Central memory CD4-positive, alpha-beta T cell (primary cell): Measurements from ENCODE around the gene DDX10.
A peak's percentile ranks its signal among the peaks of the same experiment; 100 is the strongest.
"Not testable (repeated sequence)": the region's sequence is repeated elsewhere in the genome, so short reads cannot be mapped to it uniquely, and the experiment has no call there.

Experiments used
- DNase-seq: peaks from one replicate; pipeline ENCODE4 v3.0.0; 2022
- total RNA-seq, 3 experiments: gene quantifications; one replicate each; lab custom pipeline; 2026; lab: John Stamatoyannopoulos, UW

Gene DDX10
- total RNA-seq = 40.4 to 137 (median 49.2) reads per million in 3 experiments

DNA sequence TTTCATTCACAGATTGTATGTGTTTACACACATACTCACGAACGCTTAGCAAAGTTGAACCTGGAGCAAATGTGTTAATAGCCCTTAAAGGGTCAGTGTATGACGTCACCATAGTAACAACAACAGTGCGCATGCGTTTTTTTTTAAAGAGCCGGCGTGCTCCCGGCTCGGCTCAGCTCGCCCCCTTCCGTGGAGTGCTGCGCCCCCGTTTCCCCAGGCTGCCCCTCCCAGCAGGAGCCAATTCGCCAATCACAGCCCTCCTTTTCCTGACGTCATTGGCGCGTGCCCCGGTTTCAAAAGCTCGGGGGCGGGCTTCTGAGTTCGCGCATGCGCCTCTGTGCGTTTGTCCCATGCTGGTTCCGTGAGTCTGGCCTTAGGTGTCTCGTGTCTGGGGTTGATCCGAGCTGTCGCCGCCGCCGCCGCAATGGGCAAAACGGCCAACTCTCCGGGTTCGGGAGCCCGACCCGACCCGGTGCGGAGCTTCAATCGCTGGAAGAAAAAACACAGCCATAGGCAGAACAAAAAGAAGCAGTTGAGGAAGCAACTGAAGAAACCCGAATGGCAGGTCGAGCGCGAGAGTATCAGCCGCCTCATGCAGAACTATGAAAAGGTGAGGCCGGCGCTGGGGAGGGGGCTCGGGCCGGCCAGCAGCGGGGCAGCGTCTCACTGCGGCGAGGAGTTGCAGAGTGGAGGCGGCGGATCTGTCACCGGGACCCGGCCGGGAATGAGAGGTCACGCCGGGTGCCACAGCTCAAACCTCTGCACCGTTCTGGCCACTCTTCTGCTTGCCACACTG is at the start of gene DDX10:
Gene DDX10 (plus strand): TSS at position 340 of the 796 bp plus-strand sequence. CDS start 85 bp downstream, at position 425.
- peak; percentile 99 for DNase-seq

DNA sequence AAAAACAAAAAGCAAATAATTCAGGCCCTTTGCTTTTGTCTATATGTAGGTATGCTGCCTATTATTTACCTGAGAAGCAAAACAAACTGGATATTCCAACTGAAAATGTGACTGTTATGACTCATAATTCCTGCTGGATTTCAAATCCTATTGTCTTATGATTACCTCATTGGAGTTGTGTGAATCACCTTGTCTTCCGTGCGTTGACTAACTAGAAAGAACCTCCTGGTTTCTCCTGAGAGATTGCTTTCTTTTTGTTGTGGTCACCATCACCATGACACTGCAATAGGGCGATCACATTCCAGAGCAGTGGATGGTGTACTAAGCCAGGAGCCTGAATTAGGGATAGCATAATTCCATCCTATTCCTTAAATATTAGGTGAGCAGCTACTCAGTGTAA is 48.3 kb upstream of the DDX10 start:
- no peak for DNase-seq

DNA sequence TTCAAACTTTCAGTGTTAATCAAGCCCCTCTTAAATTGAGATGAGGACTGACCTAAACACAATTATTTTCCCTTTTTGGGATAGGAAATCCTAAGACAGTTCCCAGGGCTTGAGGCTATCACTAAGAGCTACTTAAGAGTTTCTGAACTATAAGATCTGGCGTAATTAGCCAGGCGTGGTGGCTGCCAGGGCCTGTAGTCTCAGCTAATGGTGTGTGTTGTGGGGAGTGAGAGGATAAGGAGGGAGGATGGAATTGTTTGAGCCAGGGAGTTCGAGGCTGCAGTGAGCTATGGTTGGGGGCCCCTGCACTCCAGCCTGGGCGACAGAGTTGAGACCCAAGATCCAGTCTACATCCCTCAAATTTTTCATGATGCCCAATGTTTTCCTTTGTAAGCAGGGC is 47.8 kb upstream of the DDX10 start:
- DNase-seq = no peak

DNA sequence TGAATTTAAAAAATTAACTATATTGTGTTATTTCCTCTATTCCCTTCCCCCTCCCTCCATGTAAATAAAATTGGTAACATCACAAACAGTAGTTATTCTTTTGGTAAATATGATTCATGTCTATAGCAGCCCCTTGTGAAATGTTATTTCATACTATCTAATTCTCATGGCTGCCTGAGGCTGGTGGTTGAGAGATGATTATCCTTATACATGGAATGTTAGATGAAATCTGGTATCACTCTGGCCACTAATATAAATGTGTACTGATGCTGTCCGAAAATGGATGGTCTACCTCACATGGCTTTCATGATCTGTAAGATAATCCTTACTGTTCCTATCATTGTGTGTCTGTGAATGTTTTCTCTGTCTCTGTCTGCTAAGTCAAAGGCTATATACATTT is 46.3 kb upstream of the DDX10 start:
- no peak for DNase-seq

DNA sequence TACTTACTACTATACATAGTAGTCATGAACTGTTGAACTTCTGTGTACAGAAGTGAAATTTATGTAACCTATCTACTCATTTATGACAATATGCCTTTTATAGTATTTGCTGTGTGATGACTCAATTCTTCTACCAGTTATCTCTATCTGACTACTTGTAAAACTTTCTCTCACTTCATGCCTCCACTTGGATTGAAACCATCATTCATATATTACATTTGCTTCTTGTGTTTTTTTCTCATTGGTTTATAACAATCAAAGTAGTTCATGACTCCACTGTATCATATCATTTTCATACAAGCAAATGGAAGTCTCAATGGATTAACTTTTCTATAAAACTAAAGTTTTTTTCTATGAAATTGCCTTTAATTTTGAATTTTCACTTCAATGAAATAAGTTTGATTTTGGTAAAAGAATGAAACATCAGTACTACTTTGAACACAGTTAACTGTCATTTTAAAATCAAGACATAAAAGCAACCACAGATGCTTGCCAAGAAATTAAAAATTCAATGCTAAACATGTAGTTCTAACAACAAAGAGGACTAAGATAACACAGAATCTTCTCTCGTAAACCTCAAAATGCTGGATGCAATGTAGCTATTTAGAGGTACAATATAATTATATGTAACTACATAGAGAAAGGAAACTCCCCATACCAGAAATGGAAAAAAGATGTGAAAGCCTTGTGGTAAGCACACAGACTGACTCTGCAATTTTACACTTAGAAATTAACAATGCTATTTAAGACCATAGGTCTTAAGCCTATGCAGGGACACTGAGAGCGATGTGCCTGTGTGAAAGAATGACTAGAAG is 43.7 kb upstream of the DDX10 start:
- DNase-seq = no peak

DNA sequence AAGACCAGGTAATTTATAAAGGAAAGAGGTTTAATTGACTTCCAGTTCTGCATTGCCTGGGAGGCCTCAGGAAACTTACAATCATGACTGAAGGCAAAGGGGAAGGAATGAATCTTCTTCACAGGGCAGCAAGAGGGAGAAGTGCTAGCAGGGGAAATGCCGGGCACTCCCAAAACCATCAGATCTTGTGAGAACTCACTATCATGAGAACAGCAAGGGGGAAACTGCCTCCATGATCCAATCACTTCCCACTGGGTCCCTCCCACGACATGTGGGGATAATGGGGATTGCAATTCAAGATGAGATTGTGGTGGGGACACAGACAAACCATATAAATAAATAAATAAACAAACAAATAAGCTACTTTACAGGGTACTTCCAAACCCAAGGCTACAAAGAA is 42.5 kb upstream of the DDX10 start:
- no peak for DNase-seq

DNA sequence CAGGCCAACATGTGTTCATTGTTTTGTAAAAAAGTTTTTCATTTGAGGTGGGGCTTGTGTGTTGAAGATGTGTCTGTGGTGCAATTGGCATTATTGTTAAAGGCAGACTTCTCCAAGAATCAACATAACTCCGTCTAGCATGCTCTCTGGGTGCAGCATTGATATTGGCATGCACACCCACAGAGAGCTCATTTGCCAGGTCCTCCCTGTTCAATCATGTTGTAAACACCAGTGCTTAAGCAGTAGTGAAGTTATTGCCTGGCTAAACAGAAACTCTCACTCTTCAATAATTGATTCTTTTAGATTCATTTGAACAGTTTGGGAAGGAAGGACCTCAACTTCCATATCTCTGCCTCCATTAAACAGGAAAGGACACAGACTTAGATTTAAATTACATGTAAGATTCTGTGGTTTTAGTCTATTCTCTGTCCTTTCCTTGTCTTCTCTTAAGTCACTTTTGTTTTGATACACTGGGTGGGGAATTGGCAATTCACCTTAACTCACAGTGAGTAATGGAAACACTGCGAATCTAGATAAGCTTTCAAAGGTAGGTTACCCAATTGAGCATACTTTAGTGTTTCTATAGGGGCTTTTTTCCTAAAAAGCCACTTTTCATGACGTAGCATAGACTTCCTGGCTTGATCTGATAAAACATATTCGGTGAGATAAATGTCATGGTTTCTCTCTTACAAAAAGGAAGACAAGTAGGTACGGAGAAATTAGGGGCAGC is 40.5 kb upstream of the DDX10 start:
- DNase-seq = peak; percentile 3

DNA sequence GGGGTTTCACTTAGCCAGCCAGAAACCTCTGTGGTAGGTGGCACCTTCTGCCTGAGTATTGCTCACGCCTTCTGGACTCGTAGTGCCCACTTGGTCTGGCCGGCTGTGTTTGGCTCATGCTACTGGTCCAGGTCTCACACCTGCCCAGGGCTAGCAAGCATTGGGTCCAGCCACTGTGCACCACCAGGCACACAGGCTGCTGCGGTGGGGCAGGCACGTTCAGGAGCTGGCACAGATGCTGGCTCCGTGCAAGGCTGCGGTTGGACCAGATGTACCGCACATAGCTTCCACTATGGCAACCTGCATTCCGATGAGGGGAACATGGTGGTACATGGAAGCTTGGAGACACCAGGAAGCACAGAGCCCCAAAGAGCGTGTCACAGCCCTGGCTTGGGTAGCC is 36.5 kb upstream of the DDX10 start:
- DNase-seq = no peak

DNA sequence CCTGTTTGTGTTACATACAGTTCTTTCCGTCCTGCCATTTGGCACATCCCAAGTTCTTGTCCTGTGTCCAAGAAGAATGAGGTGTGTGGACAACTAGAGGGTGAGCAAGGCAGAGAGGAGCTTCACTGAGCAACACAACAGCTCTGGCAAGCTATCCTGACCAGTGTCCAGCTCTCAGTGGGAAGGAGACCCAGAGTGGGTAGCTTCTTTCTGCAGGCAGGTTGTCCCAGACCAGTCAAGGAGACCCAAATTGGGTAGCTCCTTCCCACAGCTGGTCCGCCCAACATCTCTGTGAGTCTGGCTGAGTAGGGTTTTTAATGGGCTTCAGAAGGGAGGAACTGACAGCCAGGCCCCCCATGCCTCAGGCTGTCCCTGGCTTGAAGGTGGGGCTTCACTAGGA is 36.1 kb upstream of the DDX10 start:
- no peak for DNase-seq

DNA sequence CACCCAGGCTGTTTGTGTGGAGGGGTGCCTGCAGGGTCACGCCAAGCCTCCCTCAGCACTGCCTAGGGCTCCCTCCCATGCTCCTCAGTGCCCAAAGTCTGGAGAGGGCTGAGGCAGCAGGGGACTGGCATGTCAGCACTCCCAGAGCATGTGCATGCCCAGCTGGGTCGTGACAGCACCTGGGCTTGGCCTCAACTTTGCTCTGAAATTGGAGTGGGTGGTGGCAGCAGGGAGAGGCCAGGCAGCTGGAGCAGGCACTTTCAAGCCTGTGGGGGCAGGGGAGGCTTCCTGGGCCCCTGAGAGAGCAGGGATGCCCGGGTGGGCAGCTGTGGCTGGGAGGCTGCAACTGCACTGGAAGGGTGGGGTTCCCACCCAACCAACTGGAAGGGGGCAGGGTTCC is 35.6 kb upstream of the DDX10 start:
- no peak for DNase-seq

DNA sequence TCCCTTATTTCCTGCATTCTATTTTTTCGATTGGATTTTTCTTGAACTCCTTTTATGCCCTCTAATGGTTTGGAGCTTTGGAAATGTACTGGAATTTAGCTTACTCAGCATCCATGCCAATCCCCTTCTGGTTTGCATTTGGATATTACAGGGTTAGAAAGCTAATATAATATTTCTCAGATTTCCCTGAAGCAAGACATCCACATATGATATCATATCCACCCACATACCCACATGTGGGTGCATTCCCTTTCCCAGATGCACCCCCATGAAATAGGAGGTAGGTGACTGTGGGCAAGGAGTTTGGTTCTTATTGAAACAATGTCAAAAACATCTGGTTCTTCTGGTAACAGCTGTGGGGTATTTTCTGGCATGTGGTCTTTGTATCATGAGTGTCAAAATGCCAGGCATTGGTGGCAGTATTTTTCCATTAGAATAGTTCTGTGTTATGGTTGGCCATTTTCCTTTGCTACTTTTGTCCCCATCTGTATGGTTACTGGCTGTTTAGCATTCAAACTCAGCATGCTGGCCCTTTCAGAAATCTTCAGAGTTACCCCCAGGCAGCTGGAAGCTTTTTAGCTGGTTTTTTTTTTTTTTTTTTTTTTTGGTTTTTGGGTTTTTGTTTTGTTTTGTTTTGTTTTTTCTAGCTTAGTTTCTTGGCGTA is 32.7 kb upstream of the DDX10 start:
- no peak for DNase-seq

DNA sequence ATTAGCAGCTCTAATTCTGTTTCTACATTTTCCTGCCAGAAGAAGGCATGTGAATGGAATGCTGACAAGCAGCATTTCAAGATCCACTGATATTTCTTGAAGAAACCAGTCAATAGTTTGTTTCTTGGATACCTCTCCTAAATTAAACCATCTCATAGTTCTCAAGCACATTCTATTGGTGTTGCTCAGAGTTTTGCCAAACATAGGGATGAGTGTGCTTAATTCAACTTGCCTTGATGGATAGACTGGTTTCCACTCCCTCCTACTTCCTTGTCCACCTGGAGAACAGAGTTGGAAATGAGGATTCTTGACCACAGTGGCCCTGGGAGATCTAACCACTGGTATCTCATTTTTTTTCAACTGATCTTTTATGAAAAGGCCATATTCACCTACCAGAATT is 29.8 kb upstream of the DDX10 start:
- no peak for DNase-seq

DNA sequence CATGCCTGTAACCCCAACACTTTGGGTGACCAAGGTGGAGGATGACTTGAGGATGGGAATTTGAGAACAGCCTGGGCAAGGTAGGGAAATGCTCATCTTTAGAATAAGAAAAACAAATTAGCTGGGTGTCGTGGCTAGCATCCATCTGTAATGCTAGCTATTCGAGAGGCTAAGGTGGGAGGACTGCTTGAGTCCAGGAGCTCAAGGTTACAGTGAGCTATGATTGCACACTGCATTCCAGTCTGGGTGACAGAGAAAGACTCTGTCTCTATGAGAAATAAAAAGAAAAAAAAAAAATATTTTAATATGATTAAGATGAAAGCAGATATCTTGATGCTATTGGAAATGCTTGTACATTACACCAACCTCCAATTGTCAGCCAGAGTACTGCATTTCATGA is 28.6 kb upstream of the DDX10 start:
- no peak for DNase-seq

DNA sequence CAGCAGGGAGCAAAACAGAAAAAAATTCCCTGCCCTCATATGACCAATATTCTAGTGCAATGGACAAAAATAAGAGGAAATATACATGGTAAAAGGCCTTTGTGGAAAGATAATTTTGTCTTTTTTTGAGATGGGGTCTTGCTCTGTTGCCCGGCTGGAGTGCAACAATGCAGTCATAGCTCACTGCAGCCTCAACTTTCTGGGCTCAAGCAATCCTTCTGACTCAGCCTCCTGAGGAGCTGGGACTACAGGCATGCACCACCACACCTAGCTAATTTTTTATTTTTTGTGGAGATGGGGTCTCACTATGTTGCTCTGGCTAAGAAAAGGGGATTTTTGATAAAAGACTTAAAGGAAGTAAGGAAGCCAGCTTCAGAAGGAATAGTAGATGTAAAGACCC is 25.7 kb upstream of the DDX10 start:
- no peak for DNase-seq

DNA sequence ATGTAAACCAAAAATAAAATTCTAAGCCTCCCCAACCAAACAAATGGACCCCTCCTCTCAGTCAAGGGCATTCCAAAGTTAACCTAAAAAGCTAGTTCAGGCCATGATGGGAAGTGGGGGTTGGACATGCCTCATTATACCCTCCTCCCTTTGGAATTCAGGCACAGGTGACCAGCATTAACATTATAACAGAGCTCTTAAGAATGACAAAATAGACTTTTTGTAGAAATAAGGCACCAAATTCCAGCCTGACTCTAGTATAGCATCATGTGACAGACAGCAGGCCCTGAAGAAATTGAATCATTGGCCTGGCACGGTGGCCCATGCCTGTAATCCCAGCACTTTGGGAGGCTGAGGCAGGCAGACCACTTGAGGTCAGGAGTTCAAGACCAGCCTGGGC is 23.1 kb upstream of the DDX10 start:
- not testable (repeated sequence) for DNase-seq

DNA sequence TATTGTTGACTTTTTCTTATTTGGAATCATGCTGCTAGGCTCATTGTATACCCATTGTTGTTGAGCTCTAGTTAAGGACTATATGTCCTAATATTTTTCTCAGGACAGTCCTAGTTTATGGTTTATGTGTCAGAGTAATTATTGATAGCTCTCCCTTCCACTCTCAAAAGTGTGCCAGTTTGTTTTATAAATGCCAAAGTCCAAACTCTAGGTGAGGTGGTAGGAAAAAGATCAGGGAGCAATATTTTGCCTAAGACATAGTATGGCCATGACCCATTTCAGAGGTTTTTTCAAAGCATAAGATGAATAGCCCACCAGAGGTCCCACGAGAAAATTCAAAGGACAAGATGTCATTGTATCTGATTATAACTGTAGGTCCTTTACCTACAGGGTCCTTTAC is 20.9 kb upstream of the DDX10 start:
- DNase-seq = no peak

DNA sequence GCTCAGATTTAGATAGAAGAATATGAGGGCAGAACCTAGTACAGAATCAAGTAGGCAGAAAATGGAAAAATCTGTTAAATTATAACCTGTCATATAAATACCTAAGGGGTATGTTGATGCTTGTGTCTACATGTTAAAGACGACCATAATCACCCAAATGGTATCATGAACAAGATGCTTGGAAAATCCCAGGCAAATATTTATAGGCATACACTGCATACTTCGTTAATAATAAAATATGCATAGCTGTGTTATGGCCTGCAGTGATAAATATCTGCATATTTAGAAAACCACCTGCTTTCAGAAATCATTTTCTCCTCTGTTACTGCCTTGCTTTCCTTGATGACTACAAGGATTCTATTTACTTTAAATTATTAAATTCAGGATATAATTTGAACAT is 18.9 kb upstream of the DDX10 start:
- no peak for DNase-seq

DNA sequence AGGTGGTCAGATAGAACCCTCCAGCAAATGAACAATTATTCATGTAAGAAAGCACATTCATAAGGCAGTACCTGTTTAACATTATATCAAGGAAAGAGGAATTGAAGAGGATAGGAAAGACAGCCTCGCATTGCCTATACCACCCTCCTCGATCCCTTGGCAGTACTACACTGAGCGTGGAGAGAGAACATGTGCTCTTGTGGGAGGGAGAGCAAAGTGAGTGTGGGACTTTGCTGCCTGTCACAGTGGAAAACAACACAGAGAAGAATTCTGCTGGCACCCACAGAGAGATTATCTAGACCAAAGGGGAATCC is 17.5 kb upstream of the DDX10 start:
- no peak for DNase-seq

DNA sequence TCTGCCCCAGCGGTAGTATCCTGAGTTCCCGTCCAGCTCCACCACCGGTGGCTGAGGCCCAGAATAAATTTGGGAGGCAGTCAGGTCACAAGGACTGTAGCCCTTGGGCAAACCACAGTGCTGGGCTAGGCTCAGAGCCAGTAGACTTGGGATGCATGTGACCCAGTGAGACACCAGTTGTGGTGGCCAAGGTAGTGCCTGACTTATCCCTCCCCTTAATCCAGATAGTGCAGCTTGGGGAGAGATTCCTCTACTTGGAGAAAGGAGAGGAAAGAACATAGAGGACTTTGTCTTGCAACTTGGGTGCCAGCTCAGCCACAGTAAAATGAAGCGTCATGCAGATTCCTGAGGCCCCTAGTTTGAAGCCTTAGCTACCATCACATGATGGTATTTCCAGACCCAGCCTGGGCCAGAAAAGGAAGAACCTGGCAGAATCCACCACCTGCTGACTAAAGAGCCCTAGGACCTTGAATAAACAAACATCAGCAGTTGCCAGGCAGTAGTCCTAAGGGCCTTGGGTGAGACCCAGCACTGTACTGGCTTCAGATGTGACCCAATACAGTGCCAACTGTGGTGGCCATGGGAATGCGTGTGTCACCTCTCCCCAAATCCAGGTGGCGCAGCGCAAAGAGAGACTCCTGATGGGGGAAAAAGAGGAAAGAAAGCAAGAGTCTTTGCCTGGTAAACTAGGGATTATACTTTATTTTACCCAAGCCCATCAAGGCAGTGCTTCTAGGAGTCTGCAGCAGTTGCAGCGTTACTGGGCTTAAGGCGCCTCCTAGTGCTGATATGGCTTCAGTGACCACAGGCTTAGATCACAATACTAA is 17.0 kb upstream of the DDX10 start:
- peak; percentile 50 for DNase-seq

DNA sequence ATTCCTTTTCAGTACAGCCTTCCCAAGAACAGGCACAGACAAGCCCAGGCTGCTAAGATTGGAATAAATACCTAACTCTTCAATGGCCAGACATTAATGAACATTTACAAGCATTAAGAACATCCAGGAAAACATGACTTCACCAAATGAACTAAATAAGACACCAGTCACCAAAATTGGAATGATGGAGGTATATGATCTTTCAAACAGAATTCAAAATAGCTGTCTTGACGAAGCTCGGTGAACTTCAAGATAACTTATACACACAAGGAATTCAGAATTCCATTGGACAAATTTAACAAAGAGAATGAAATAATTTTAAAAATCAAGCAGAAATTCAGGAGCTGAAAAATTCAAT is 16.4 kb upstream of the DDX10 start:
- no peak for DNase-seq

DNA sequence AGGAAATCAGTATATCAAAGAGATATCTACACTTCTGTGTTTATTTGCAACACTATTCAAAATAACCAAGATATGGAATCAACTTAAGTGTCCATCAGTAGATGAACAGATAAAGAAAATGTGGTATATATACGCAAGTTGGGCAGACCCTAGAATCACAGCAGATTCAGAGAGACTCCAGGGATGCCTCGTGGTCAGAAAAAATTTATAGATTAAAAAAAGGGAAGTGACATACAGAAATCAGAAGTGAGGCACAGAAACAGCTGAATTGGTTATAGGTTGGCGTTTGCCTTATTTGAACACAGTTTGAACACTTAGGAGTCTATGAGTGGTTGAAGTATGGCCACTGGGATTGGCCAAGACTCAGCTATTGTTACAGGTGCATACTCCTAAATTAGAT is 10.8 kb upstream of the DDX10 start:
- not testable (repeated sequence) for DNase-seq

DNA sequence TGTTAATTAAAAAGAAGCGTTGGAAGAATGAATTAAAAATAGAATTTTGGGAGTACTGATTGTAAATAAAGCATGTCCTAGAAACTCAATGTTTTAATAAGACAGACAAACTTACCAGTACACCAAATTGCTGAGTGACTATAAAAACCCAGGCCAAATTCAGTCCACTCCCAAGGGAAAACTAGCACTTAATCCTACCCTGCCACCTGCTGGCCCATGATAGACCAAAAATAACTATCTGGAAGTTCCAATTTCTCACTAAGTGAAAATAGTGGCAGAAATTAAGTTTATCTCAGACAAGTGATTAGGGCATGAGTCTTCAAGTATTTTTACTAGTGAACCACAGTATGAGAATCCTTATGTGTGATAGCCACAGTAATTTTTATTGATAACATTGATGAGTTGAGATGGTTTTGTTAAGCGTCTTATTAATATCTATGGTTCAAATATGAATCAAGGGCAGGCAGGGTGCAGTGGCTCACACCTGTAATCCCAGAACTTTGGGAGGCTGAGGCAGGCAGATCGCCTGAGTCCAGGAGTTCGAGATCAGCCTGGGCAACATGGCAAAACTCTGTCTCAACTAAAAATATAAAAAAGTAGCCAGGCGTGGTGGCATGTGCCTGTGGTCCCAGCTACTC is 9.8 kb upstream of the DDX10 start:
- DNase-seq = no peak
